Amniotic stem cell (primary cell): ENCODE measurements around the gene MAN1C1.

Experiments used
- DNase-seq: peaks from one replicate; lab custom pipeline; 2025; lab: John Stamatoyannopoulos, UW

The MAN1C1 gene

DNA sequence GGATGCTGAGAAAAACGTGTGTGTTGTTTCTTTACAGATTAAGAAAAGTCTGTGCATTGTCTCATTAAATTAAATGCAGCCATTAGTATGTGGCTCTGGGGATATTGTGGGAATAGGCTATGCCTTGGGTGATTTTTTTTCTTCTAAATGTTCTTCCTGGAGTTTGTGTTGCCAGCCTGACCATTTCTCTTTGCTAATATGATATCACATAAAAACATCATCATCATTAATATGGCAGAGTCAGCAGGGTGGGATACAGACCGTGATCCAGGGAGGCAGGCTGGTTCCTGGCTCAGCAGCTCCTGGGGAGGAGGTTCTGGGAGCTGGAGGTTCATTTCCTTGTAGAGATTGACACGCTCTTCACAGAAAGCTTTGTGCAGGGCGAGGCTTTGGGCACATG, 122.8 kb downstream of the MAN1C1 start:
- no peak for DNase-seq

DNA sequence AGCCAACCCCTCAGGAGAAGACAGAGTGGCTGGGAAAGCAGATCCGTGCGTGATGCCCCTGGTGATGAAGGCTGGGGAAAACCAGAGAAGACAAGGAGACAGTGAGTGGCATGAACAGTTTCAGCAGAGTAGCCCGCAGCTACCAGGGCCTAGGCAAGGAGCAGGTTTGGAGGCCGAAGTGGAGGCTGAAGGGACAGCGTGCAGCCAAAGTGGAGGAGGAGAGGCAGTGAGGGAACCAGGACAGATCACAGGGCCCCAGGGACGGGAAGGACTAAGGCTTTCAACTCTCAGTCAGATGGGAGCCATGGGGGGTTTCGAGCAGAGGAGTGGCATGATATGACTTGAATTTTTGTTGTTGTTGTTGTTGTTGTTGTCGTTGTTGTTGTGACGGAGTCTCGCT, 123.5 kb downstream of the MAN1C1 start:
- DNase-seq = no peak

DNA sequence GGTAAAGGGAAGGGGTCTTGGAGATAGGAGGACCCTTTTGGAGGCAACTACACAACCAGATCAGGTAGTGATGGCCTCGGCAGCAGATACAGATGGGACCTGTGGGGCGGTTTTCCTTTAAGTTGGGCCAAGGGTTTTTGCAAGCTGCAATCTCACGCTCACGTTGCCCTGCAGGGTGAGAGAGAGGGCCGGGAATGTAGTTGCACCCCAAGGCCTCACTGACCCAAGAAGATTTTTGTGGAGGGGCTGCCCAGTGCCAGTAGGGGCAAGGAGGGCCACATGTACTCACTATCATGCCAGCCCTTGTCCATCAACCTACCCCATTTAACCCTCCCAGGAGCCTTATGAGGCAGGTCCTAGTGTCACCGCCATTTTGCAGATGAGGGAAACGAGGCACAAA, 125.7 kb downstream of the MAN1C1 start:
- DNase-seq = no peak

DNA sequence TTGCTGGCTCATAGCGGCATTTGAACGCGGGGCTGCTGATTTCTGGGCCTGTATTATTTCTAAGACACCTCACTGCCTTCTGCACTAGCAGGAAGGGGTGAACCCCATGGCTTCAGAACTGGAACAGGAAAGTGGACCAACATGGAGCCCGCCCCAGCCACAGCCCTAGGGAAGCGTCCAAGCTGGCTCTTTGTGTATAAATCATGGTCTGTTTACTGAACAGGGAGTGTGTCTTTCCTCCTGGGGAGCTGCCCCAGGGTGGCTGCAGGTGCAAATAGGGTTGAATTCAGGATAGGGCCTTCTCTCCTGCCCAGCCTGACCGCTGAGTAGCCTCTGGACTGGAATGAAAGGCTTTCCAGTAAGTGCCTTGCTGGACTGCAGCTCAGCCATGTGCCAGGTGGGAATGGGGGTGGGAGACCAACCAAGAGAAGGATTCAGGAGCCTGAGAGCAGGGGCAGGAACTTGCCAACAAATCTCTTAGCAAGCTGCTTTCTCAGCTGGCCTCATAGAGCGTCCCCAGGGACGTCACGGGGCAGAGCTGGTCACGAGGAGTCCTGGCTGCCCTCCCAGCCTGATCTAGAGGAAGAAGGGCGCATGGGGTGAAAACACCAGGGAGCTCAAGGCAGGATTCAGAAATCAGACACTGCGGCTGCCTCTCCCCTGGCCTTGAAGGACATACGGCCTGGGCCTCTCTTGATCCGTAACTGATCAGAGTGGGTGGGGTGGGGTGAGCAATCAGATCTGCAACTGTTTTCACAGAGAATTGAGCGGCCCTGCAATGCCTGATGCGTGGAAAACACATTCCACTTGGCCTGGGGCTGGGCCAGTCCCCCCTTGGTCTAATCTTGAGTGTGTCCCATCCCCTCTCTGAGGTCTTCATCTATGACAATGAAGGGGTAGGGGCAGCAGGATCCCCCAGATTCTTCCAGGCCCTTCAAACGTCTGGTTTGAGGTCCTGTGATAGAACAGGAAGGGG, 126.9 kb downstream of the MAN1C1 start:
- no peak for DNase-seq

DNA sequence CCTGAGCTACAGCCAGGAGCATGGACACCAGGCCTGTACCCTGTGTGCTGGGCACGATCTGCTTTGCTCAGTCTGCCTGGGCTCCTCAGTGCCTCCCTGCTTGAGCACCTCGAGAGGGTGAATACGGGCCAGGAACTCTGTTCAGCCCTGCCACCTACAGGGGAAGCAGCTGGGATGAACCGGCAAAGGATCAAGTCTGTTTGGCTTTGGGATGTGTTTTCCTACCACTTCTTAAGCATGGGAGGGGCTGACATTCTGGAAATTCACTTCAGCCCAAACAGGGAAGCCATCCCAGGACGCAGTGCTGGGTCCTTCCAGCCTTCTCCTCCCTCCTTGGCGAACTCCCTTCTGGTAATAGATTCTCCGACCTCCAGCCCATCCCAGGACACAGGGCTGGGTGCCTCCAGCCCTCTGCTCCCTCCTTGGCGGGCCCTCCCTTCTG, 127.6 kb downstream of the MAN1C1 start:
- no peak for DNase-seq

DNA sequence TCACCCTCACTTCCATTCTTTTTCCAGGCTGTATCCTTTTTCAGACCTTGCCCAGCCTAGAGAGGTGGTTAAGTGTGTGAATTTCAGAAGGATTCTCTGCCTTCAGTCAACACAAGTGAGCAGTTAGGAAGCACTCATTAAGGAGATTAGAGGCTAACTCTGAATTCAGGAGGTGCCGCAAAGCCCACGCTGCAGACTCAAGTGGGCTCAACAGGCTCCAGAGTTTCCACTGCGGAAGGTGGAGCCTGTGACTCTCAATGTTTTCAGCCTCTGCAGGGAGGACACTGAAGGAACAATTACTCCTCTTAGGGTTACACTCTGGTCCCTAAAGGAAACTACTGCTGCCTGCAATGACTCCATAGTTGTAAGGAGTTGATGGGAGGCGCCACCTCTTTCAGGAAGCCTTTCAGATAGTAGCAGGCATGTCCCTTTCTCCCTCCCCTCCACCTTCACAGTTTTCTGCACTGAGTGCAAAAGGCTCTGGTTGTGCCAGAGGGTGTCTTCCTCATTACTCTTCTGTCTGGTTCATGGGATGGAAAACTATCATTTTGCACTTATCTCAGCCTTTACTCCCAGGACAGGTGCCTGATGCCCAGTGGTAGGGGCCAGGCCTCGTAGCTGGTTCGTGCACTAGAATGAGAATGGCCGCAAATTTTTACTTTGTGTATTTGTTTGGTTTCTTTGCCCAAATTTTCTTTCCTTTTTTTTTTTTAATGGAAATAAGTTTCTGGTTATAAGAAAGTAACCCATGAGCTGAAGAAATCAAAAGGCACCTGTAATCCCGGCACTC, 128.2 kb downstream of the MAN1C1 start:
- DNase-seq = no peak

DNA sequence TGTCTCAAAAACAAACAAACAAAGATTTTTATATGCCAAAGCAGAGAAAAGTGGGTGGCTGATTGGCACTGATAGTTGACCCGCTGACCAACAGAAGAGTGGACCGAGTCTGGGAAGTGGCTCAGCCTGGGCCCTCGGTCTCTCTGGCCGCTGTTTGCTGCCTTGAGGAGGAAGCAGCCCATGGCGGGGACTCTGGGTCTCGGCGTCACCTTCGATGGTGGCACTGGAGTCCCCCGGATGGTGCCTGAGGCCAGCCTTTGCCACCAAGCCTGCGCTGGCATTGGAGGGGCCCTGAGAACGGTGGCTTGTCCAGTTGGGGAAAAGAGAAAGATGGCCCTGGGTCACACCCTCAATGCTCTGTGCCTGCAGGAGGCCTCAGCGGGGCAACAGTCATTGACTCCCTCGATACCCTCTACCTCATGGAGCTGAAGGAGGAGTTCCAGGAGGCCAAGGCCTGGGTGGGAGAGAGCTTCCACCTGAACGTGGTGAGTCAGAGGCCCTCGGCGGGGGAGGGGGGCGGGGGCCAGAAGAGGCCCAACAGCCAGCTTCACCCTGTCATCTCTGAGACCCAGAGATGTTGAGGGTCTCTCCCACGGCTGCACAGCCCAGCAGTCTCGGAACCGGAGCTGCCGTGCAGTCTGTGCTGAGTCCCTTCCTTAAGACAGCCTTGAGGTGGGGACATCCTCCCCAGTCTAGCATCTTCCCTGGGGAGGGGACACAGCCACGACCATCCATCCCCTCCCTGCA, 129.9 kb downstream of the MAN1C1 start:
- DNase-seq = no peak

DNA sequence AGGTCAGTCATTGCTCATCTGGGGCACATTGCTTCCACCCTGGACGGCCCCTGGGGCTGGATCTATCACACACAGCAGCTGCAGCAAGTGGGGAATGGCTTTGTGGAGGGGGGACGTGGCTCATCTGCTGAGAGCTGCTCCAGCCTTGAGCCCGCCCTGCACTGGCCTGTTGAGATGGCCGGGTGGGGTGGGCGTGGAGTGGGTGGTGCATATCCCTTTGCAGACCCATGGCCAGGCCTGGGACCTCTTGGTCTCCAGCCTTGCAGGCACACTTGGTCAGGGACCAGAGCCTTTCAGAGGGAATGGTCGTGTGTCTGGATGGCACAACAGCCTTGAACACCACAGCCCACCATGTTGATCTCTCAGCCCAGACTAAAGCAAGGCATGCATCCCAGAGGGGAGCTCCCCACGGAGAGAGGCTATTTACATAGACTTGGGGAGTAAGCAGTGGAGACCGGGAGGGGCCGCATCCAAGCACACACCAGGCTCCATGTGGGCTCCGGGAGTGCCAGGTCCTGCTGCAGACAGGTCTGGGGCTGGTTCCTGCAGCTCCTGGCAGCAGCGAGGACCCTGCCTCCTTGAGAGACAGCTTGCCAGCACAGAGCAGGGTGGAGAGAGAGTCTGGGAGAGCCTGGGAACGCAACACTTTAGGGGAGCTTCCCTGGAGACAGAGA, 130.6 kb downstream of the MAN1C1 start:
- no peak for DNase-seq

DNA sequence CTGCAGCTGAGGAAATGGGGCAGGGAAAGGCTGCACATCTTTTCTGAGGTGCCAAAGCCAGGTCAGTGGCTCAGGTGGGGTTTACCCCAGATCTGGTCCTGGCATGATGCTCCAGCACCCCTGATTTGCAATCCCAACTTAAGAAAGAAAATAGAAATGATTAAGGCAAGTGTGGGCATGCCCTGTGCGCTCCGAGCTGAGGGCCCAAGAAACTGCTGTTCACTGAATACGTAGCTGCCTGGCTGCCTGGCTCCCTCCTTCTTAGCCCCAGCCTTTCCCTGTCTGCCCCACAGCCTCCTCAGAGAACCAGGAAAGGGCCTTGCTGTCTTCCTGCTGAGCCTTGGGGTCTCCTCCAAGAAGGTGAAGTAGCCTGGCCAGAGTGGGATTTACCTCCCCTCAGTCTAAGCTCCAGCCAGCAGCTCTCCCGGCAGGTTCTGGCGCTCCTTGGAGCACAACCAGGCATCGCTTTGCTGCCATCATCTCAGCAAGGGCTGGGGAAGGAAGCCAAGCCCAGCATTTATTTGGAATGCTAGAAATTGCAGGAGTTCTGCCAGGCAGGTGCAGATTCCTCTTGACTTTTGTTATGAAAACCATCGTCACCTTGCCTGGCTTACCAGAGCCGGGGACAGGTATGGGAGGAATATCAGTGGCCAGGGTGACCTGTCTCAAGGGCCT, 132.1 kb downstream of the MAN1C1 start:
- no peak for DNase-seq

DNA sequence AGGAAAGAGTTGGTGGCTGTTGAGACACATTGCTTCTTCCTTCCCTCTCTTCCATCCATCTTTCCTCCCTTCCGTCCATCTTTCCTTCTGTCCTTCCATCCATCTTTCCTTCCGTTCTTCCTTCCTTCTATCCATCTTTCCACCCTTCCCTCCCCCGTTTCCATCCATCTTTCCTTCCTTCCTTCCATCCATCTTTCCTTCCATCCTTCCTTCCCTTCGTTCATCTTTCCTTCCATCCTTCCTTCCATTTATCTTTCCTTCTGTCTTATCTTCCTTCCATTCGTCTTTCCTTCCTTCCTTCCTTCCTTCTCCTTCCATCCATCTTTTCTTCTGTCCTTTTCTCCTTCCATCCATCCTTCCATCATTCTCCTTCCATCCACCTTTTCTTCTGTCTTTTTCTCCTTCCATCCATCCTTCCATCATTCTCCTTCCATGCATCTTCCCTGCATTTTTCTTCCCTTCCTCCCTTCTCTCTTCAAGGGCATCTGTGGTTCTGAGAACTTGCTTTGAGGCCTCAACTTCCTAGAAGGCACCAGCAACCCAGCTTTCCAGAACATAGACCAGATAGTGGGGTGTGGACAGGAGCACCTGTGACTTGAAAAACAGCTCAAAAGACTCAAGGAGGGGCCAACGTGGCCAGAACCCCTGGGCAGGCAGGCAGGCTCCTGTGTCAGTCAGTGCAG, 134.5 kb downstream of the MAN1C1 start:
- no peak for DNase-seq

DNA sequence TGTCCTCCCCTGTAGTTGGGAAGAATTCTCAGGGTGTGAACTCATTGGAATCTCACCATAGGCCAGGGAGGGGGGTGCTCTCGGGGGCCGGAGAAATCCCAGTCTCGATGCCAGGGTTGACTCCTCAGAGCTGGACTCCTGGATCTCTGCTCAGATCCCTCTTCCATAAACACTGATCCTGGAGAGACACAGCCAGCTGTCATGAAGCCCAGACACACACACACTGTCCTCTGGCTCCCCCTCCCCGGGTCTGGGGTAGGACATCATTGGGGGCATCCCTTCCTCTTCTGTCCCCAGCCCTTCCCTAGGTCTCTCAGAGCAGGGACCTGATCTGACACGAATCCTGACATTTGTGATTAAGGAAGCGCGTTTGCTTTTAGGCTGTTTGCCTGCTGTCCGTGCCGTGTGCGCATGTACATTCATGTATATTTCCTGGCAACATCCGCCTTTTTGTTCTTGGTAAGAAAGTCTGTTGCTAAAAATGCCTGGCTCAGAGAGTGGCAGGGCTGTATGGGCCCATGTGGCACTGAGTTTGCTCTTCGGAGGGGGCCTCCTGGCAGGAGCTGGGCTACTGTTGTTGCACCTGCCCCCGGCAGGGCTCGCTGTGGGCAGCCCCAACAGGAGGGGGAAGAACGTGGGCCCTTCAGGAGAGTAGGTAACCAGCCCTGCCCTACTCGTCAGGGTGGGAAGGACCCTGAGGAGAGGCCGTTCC, 138.0 kb downstream of the MAN1C1 start:
- no peak for DNase-seq

DNA sequence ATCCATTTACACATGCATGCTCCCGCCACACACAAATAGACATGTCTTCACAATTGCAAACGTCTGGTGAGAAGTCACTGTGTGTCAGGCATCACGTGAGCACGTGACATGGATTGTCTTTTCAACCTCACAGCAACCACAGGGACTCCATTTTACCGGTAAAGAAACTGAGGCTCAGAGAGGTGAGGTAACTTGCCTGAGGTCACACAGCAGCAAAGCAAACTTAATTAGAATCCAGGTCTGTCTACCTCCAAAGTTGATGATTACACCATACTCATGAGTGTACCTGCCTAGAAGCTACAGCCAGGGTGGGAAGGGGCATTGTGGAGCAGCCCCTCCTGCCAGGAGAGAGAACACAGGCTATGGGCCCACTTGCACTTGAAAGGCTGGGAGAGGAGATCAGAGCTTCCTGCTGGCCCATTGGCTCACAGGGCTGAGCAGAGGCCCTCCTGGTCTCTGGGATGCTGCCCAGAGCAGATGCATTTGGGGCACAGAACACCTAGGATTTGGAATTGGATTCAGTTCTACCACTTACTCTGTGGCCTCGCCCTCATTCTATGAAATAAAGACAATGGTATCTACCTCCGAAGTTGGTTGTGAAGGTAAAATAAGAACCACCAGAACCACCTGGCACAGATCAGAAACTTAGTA, 139.0 kb downstream of the MAN1C1 start:
- DNase-seq = no peak

DNA sequence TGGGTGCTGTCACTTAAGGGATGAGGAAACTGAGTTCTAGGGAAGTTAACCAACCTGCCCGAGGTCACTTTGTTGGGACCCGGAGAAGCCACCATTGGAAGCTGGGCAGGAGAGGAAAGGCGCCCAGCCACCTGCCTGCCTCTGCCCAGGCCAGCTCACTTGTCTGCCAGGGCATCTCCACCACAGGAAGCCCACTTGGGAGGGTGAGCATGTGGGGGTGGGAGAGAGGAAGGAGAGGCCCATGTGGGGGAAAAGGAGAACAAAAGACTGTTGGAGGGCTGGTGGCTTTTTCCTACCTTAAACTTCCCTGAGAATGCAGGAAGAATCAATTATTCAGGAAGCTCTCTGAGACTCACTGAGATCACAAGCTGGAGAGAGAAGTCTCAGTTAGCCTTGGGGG, 139.6 kb downstream of the MAN1C1 start:
- DNase-seq = no peak

DNA sequence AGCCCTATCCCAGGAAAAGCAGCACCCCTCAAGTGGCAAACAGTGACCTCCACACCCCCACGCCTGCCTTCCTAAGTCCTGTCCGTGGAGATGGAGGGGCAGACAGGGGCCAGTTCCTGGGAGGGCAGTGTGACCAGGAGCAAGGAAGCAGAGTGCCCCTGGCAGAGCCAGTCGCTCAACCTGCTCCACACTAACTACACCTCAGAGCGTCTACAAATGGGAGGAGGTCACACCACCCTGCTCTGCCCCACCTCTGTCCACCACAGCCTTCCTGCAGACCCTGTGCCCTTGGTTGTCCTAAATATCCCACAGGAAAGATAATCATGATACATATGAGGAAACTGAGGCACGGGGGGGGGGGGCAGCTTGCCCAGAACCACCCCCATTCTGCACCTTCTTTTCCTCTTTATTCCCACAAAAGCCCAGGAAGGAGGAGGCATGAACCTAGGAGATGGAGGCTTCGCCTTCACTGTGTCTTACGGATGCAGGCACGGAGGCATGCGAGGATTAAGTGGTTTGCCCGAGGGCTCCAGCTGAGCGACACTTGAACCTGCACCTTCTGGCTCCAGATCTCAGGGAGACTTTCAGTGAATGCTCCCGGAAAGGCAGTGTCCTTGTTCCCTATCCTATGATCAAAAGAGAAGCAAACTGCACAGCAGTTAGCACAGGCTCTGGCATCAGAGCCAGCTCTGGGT, 140.7 kb downstream of the MAN1C1 start:
- DNase-seq = no peak

DNA sequence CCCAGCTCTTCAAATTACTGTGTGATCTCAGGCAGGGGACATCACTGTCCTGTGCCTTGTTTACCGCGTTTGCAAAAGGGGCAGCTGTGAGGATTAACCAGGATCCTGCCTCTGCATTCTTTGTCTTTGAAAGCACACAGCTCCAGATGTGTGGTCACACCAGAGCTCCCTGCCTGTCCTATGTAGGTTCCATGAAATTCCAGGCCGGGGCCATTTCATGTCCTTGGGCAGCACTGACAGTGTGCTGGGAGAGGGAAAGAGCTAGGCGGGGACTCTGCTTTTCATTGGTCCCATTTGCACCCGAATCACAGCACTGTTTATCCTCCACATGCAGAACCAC, 141.2 kb downstream of the MAN1C1 start:
- DNase-seq = no peak

DNA sequence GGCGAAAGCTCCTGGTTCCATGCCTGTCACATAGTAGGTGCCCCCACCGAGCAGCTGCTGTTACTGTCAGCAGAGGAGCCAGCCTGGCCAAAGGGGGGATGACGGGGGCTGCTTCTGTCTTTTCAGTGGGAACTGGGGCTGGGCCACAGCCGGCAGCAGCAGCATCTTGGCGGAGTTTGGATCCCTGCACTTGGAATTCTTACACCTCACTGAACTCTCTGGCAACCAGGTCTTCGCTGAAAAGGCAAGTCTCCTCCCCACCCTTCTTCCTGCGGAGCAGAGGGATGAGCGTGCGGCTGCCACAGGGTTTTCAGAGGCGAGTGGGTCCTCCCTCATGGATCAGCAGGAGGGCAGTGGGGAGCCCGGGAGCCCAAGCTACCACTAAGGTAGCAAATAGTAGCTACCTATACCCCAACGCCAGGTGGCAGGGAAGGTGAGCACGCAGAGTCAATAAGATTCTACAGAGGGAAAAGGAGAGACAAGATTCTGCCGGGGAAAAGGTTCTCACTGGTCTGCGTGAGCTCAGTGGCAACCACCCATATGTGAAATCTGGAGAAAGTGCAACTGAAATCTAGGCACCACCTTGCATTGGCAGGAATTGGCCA, 142.0 kb downstream of the MAN1C1 start:
- no peak for DNase-seq

DNA sequence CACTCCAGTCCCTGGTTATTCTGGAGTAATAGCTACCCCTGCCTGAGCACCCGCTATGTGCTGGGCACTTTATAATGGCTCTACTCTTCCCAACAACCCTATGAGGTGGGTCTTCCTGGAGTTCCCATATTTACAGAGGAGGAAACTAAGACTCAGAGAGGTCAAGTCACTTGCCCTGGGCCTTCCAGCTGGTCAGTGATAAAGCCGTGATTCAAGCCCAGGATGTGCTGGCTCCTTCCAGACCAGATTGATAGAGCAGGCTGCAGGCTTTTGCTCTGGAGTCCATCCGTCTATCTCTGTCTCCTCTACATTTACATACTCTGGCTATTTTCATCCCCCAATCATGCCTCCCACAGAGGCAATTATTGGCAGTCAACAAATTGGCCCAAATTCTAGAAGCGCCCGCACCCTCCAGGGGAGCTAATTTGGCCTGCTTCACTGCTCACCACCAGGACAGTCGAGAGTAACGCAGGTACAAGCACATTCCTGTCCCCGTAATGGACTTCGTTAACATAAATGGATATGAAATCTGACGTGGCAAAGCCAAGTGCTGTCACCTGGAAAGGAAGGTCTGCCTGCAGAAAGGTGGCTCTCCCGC, 143.6 kb downstream of the MAN1C1 start:
- no peak for DNase-seq

DNA sequence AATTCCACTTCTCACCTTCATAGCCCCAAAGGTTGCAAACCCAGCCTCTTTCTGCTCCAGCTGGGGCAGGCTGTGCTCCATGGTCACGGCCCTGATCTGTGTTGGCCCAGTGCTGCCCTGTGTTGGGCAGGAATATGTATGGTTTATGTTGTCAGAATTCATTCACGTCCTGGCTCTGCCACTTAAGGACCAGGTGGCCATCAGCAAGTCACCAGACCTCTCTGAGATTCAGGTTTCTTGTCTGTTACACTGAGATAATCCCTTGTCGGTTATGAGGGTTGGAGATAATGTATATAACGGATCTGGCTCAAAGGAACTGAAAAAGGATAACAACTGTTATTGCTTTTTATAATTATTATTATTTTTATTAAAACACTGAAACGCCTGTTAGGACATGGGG, 144.3 kb downstream of the MAN1C1 start:
- DNase-seq = no peak
